ENCODE measurements around the gene ZNF57. TPM values are rescaled to one million over a fixed set of nuclear protein-coding genes. Genes with fewer than 3 reads are reported as not detected.
A peak's percentile ranks its signal among the peaks of the same experiment; 100 is the strongest.
"Not testable (repeated sequence)": the region's sequence is repeated elsewhere in the genome, so short reads cannot be mapped to it uniquely, and the experiment has no call there.

The ZNF57 gene
- polyA plus RNA-seq (ENCODE audit: insufficient read length in 3 of 3): 1 to 10 TPM; 6.9 to 7.6 (median 7.1) TPM
- long read RNA-seq, donor 1, partial matches to known transcripts: 0 of 1 reads
- long read RNA-seq, donor 1, other reads (novel, unspliced or antisense): 0 of 1 reads
- long read RNA-seq, donor 2: 0 reads
- long read RNA-seq, donor 3, partial matches to known transcripts: 0 of 2 reads
- long read RNA-seq, donor 3, other reads (novel, unspliced or antisense): 0 of 2 reads
- long read RNA-seq, donor 4, partial matches to known transcripts: 0 of 1 reads
- long read RNA-seq, donor 4, other reads (novel, unspliced or antisense): 0 of 1 reads
- long read RNA-seq, donor 5: 0 reads
- long read RNA-seq, donor 6, partial matches to known transcripts: 0 of 2 reads
- long read RNA-seq, donor 6, other reads (novel, unspliced or antisense): 0 of 2 reads
- long read RNA-seq, donor 7, partial matches to known transcripts: 0 of 3 reads
- long read RNA-seq, donor 7, other reads (novel, unspliced or antisense): 0 of 3 reads
- long read RNA-seq, donor 8: 0 reads
- long read RNA-seq, donor 9, partial matches to known transcripts: 0 of 4 reads
- long read RNA-seq, donor 9, other reads (novel, unspliced or antisense): 0 of 4 reads
- long read RNA-seq, donor 10, partial matches to known transcripts: 0 of 2 reads
- long read RNA-seq, donor 10, other reads (novel, unspliced or antisense): 0 of 2 reads
- long read RNA-seq, donor 11, partial matches to known transcripts: 8 of 10 reads
- long read RNA-seq, donor 11, other reads (novel, unspliced or antisense): 0 of 10 reads
- long read RNA-seq, donor 12, partial matches to known transcripts: 0 of 4 reads
- long read RNA-seq, donor 12, other reads (novel, unspliced or antisense): 0 of 4 reads
- long read RNA-seq, donor 13: 0 reads
- long read RNA-seq, donor 14, partial matches to known transcripts: 0 of 3 reads
- long read RNA-seq, donor 14, other reads (novel, unspliced or antisense): 0 of 3 reads
- long read RNA-seq, donor 15, partial matches to known transcripts: 0 of 1 reads
- long read RNA-seq, donor 15, other reads (novel, unspliced or antisense): 0 of 1 reads
- long read RNA-seq, donor 16, partial matches to known transcripts: 0 of 11 reads
- long read RNA-seq, donor 16, other reads (novel, unspliced or antisense): 6 of 11 reads

- DNase-seq (ENCODE audit: extremely low read depth in 1 of 11, low read depth in 9 of 11, low spot score in 4 of 11): peak; percentile 95 to 99 (median 98)
Observed at GRCh38 chr19:2900296-2901252, at the start of gene ZNF57. Gene ZNF57 (plus strand): TSS chr19:2900928. CDS start chr19:2901046, 118 bp downstream.

- no peak for DNase-seq (ENCODE audit: extremely low read depth in 1 of 11, low read depth in 9 of 11, low spot score in 4 of 11)
Observed at GRCh38 chr19:2852598-2852997, 48.1 kb upstream of the ZNF57 start.

- no peak for DNase-seq (ENCODE audit: extremely low read depth in 1 of 11, low read depth in 9 of 11, low spot score in 4 of 11)
Observed at GRCh38 chr19:2853015-2853606, 47.6 kb upstream of the ZNF57 start.

DNA sequence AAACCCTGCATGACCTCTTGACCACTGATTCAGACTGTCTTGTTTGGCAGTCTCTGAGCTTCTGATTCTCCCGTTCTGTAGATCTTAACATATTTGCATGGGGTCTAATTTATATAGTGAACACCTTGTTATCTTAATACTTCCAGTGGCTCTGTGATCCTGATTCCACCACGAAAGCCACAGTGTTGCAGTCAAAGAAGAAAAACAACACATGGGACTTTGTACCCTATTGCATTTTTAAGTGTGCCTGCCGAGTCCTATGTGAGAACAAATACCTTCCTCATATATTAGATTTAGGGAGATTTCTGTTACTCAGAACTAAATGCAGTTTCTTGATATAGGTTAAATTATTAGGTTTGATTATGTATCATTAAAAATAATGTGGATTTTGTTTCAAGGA, 45.9 kb upstream of the ZNF57 start:
- DNase-seq (ENCODE audit: extremely low read depth in 1 of 11, low read depth in 9 of 11, low spot score in 4 of 11): no peak

- no peak for DNase-seq (ENCODE audit: extremely low read depth in 1 of 11, low read depth in 9 of 11, low spot score in 4 of 11)
Observed at GRCh38 chr19:2856457-2857050, 44.2 kb upstream of the ZNF57 start.

DNA sequence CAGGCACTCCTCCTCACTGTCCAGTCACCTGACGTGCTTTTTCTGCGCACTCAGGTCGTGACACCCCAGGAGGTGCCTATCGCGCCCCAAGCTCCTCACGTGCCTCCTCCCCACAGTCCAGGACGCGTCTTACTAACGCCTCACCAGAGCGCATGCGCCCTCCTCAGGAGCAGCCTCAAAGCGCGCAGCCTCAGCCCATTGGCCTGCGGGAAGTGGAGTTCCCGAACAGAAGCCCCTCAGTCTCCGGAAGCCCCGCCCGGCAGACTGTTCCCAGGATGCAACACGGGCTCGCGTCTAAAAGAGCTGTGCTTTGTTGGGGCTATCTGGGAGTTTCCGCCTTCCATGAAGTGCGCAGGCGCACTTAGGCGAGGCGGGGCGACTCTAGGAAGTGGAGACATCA, 41.9 kb upstream of the ZNF57 start:
- DNase-seq (ENCODE audit: extremely low read depth in 1 of 11, low read depth in 9 of 11, low spot score in 4 of 11): no peak

GRCh38 chr19:2863816-2864215, 36.9 kb upstream of the ZNF57 start:
- no peak for DNase-seq (ENCODE audit: extremely low read depth in 1 of 11, low read depth in 9 of 11, low spot score in 4 of 11)

DNA sequence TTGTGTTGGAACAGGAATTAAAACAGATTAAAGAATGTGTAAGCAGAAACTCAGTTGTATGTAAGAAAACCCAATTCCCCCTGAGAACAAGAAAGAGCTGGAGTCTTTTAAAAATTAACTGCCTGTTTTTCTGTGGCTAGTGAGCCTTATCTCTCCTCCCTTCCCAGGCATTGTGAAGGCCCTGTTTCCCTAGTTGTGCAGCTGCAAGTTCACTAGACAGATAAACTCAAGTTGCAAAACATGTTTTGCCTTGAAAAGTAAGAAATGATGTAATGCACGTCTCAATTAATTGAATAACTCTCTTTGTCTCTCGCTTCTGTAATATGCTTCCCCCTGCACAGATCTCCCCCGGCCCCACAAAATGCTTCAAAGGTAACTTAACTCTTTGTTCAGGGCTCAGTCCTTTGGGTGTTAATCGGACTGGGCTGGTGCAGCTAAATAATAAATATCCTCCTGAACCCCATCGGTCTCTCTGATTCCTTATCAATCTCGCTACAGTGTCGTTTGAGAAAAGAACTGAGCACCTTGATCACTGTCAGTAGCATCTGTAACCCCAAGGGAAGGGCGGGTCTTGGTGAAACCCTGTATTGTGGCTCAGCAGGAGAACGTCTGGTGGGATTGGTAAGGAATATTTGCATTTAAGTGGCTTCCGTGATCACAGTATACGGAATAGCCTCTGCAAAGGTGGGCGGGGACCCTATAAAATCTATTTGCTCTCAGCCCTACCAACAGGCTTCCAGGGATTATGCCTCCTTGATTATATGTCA, 35.2 kb upstream of the ZNF57 start:
- no peak for DNase-seq (ENCODE audit: extremely low read depth in 1 of 11, low read depth in 9 of 11, low spot score in 4 of 11)

DNA sequence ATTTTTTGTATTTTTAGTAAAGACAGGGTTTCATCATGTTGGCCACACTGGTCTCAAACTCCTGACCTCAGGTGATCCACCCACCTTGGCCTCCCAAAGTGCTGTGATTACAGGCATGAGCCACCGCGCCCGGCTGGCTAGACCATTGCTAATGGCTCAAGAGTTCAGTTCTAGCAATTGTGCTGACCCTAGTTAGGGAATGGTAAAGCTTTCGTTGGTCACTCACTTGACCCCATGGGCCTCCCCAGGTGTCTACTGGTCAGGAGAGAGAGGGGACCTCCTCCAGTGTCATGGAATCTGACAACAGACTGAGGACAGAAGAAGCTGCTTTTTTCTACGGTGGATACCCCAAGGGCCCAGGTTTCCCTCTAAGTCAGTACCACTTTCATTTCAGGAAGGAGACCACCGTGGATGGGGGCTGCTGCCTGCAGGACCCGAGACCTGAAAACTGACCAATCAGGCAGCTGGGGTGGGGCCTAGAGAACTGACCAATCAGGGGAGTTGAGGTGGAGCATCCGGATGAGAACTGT, 34.2 kb upstream of the ZNF57 start:
- DNase-seq (ENCODE audit: extremely low read depth in 1 of 11, low read depth in 9 of 11, low spot score in 4 of 11): no peak

GRCh38 chr19:2867025-2867991, 33.4 kb upstream of the ZNF57 start, which contains the start of gene ZNF556:
Gene ZNF556 (plus strand): TSS chr19:2867335. CDS start chr19:2867422, 87 bp downstream.
- peak in 2 of 11 donors; percentile 20 to 47 for DNase-seq (ENCODE audit: extremely low read depth in 1 of 11, low read depth in 9 of 11, low spot score in 4 of 11)

GRCh38 chr19:2869618-2870017, 31.1 kb upstream of the ZNF57 start:
- DNase-seq (ENCODE audit: extremely low read depth in 1 of 11, low read depth in 9 of 11, low spot score in 4 of 11): no peak

DNA sequence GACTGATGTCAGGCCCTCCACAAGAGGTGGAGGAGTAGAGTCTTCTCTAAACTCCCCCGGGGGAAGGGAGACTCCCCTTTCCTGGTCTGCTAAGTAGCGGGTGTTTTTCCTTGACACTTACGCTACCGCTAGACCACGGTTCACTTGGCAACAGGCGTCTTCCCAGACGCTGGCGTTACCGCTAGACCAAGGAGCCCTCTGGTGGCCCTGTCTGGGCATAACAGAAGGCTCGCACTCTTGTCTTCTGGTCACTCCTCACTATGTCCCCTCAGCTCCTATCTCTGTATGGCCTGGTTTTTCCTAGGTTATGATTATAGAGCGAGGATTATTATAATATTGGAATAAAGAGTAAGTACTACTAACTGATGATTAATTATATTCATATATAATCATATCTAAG, 28.6 kb upstream of the ZNF57 start:
- not testable (repeated sequence) for DNase-seq (ENCODE audit: extremely low read depth in 1 of 11, low read depth in 9 of 11, low spot score in 4 of 11)

DNA sequence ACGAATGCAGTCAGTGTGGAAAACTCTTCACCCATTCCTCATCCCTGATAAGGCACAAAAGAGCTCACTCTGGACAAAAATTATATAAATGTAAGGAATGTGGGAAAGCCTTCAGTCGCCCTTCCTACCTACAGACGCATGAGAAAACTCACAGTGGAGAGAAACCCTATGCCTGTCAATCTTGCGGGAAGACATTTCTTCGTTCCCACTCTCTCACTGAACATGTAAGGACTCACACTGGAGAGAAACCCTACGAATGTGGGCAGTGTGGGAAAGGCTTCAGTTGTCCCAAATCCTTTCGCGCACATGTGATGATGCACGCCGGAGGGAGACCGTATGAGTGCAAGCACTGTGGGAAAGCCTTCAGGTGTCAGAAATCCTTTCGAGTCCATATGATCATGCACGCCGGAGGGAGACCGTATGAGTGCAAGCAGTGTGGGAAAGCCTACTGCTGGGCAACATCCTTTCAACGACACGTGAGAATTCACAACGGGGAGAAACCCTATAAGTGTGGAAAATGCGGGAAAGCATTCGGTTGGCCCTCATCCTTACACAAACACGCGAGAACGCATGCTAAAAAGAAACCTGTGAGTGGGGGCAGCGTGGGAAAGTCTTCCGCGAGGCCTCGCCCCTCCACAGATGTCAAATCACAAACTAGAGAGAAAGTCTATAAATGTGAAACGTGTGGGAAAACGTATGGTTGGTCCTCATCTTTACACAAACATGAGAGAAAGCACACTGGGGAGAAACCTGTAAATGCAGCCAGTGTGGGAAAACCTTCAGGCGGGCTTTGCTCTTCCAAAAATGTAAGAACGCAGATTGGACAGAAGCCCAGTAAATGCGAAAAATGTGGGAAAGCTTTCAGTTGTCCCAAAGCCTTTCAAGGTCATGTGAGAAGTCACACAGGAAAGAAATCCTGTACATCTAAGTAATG, 23.1 kb upstream of the ZNF57 start:
- DNase-seq (ENCODE audit: extremely low read depth in 1 of 11, low read depth in 9 of 11, low spot score in 4 of 11): no peak

DNA sequence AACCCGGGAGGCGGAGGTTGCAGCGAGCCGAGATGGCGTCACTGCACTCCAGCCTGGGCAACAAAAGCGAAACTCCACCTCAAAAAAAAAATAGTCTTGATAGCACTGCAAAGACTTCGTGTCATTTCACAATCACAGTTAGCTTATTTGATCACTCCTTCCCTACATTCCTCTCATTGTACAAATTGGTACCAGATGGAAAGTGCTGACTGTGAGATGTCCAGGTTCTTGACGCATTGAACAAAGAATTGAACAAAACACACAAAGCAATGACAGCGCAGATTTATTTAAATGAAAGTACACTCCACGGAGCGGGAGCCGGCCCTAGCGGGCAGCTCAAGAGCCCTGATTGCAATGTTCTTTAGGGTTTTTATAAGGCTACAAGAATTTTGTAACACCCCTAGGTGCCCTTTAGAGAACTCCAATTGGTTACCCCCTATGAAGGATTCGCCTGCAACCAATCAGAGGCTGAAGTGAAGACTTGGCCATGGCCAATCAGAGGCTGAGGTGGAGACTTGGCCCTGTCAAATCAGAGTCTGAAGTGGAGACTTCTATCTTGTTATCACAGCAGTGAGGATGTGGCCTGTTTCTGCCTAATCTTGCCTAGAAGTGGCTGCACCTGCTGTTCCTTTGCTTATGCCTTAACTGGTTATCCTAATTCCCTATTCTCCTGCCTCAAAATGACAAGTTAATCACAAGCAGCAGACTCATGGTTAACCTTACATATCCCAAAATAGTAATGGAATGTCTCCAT, 16.9 kb upstream of the ZNF57 start:
- no peak for DNase-seq (ENCODE audit: extremely low read depth in 1 of 11, low read depth in 9 of 11, low spot score in 4 of 11)
